ENCODE data around the gene AQP12B.

AQP12B gene

GRCh38 chr2:240650254-240650965, 32.3 kb downstream of the AQP12B start:
- FAIRE-seq (no peak), DNase-seq (ENCODE audit: insufficient read length, low spot score) (no peak)

- DNase-seq (ENCODE audit: insufficient read length, low spot score): no peak
- no peak for FAIRE-seq
These were observed 33.4 kb downstream of the AQP12B start for GRCh38 chr2:240649331-240649730.

GRCh38 chr2:240648650-240649275, 33.9 kb downstream of the AQP12B start:
- FAIRE-seq (no peak), DNase-seq (ENCODE audit: insufficient read length, low spot score) (no peak)

- FAIRE-seq: no peak
- DNase-seq (ENCODE audit: insufficient read length, low spot score): no peak
These were observed 34.5 kb downstream of the AQP12B start for GRCh38 chr2:240648155-240648649.

- DNase-seq (ENCODE audit: insufficient read length, low spot score) (no peak), FAIRE-seq (no peak)
These were observed 35.1 kb downstream of the AQP12B start for GRCh38 chr2:240647503-240648154.

GRCh38 chr2:240646900-240647502, 35.7 kb downstream of the AQP12B start:
- DNase-seq (ENCODE audit: insufficient read length, low spot score): no peak
- FAIRE-seq: no peak

- DNase-seq (ENCODE audit: insufficient read length, low spot score): no peak
- FAIRE-seq: no peak
These were observed 36.3 kb downstream of the AQP12B start for GRCh38 chr2:240646176-240646899.

GRCh38 chr2:240645801-240646175, 36.9 kb downstream of the AQP12B start:
- DNase-seq (ENCODE audit: insufficient read length, low spot score) (no peak), FAIRE-seq (no peak)

GRCh38 chr2:240645346-240645745, 37.3 kb downstream of the AQP12B start:
- FAIRE-seq: no peak
- no peak for DNase-seq (ENCODE audit: insufficient read length, low spot score)

- FAIRE-seq: no peak
- DNase-seq (ENCODE audit: insufficient read length, low spot score): no peak
These were observed 37.8 kb downstream of the AQP12B start for GRCh38 chr2:240644859-240645301.

GRCh38 chr2:240644171-240644651, 38.5 kb downstream of the AQP12B start:
- no peak for DNase-seq (ENCODE audit: insufficient read length, low spot score)
- no peak for FAIRE-seq

GRCh38 chr2:240643811-240644150, 38.9 kb downstream of the AQP12B start:
- FAIRE-seq (no peak), DNase-seq (ENCODE audit: insufficient read length, low spot score) (no peak)

GRCh38 chr2:240643093-240643810, 39.4 kb downstream of the AQP12B start:
- FAIRE-seq: no peak
- DNase-seq (ENCODE audit: insufficient read length, low spot score): no peak

GRCh38 chr2:240642806-240643092, 39.9 kb downstream of the AQP12B start:
- DNase-seq (ENCODE audit: insufficient read length, low spot score) (no peak), FAIRE-seq (no peak)

GRCh38 chr2:240642061-240642805, 40.5 kb downstream of the AQP12B start:
- FAIRE-seq: no peak
- no peak for DNase-seq (ENCODE audit: insufficient read length, low spot score)

- FAIRE-seq (no peak), DNase-seq (ENCODE audit: insufficient read length, low spot score) (no peak)
These were observed 41.7 kb downstream of the AQP12B start for GRCh38 chr2:240640939-240641338.

- no peak for FAIRE-seq
- DNase-seq (ENCODE audit: insufficient read length, low spot score): no peak
These were observed 43.1 kb downstream of the AQP12B start for GRCh38 chr2:240639566-240639965.

GRCh38 chr2:240638512-240639160, 44.0 kb downstream of the AQP12B start:
- DNase-seq (ENCODE audit: insufficient read length, low spot score) (no peak), FAIRE-seq (no peak)

GRCh38 chr2:240637901-240638345, 44.8 kb downstream of the AQP12B start:
- FAIRE-seq: no peak
- DNase-seq (ENCODE audit: insufficient read length, low spot score): no peak

Measured in GM19239 (cell line).